Measurements from ENCODE around the gene SRPK1. TPM values are rescaled to one million over a fixed set of nuclear protein-coding genes. Genes with fewer than 3 reads are reported as not detected.

SRPK1 gene
- total and polyA plus RNA-seq, 10 of the 15 experiments (the other 5 are each of a cell fraction or from before 2014, with no cell fraction given) = 47.4 to 112 (median 85.8) TPM

- in situ Hi-C loops (cut with MboI) = no loop called here
- no peaks in the 10 kb centered on the region for H3K27me3 ChIP-seq (replicated peaks in 1 of 2; ENCODE audit: control insufficient read depth in 2 of 2, insufficient read depth in 2 of 2, low read length in 1 of 2)
- CTCF ChIA-PET = no interaction called here
Observed at GRCh38 chr6:35914536-35914935, 6.4 kb downstream of the SRPK1 start.

More at GRCh38 chr6:35914536-35914935, 6.4 kb downstream of the SRPK1 start:
- ChIA-PET SMC1A (ENCODE audit: uncharacterized antibody, unreplicated experiment) (no interaction called here), RAD21 (ENCODE audit: unreplicated experiment) (no interaction called here), POLR2A (no interaction called here)
- 98% methylated on average over 6 of the region's 6 CpGs for WGBS (ENCODE audit: insufficient coverage, insufficient replicate concordance, low lambda C conversion rate, missing lambda C conversion rate)
- Histone ChIP-seq H3K4me1 (ENCODE audit: control insufficient read depth, insufficient read depth, low read length) (no peaks in the 10 kb centered on the region; the same call in 1 of the 2 replicates), H3K27ac (ENCODE audit: control insufficient read depth, insufficient read depth) (no peak overlapping the region), H2AFZ (ENCODE audit: control insufficient read depth, low read depth, low read length) (no peak overlapping the region), H3K4me3 (no peak overlapping the region), H3K36me3 (ENCODE audit: control insufficient read depth in 2 of 2, insufficient read depth in 2 of 2, low read length in 1 of 2) (peaks cover 2 to 6% of the 10 kb centered on the region in 2 experiments; a peak in 2 of 4 replicates), H3K9me3 (replicated peaks; ENCODE audit: control insufficient read depth, insufficient read depth, low read length) (peaks cover 8% of the 10 kb centered on the region), H4K20me1 (ENCODE audit: control insufficient read depth, insufficient read depth) (no peaks in the 10 kb centered on the region), H3K9ac (ENCODE audit: control insufficient read depth, insufficient read depth, low read length) (no peak overlapping the region), H3K79me2 (ENCODE audit: control insufficient read depth, insufficient read depth, low read length) (peaks cover 41% of the 10 kb centered on the region), H3K4me2 (ENCODE audit: control insufficient read depth, insufficient read depth) (no peak overlapping the region)
- TF ChIP-seq CUX1 (IDR thresholded peaks at IDR 0.05; ENCODE audit: insufficient replicate concordance, low read depth, low read length) (no peak), PML (IDR thresholded peaks at IDR 0.05; ENCODE audit: low read length) (no peak), ZNF217 (IDR thresholded peaks at IDR 0.05) (no peak), RUNX3 (IDR thresholded peaks at IDR 0.05; ENCODE audit: low read length) (no peak), NFYA (IDR thresholded peaks at IDR 0.05; ENCODE audit: borderline replicate concordance, low read depth, low read length) (no peak), NFXL1 (IDR thresholded peaks at IDR 0.05; ENCODE audit: borderline replicate concordance) (no peak), CBX5 (IDR thresholded peaks at IDR 0.05; ENCODE audit: low read depth) (no peak), ZBTB11 (CRISPR knock-in tag; IDR thresholded peaks at IDR 0.05) (no peak), ZBTB4 (CRISPR knock-in tag; IDR thresholded peaks at IDR 0.05) (no peak), CHD1 (IDR thresholded peaks at IDR 0.05; ENCODE audit: low read depth, low read length) (no peak), EED (IDR thresholded peaks at IDR 0.05; ENCODE audit: low read depth) (no peak), ATF7 (IDR thresholded peaks at IDR 0.05; ENCODE audit: low read depth) (no peak), CREM (IDR thresholded peaks at IDR 0.05; ENCODE audit: low read depth) (no peak)
- DNase-seq (ENCODE audit: low read depth, low spot score) (no peak), FAIRE-seq (no peak), ATAC-seq (no peak)
- intact Hi-C loops (cut with micrococcal nuclease; ENCODE audit: unreplicated experiment) = no loop called here
- no TSS peak for BruUV-seq (replicated peaks)
